Activated CD4-positive, CD25-positive, alpha-beta regulatory T cell (primary cell): ENCODE results near the gene GNB1.
A peak's percentile ranks its signal among the peaks of the same experiment; 100 is the strongest.
"Not testable (repeated sequence)": the region's sequence is repeated elsewhere in the genome, so short reads cannot be mapped to it uniquely, and the experiment has no call there.

Experiments
- DNase-seq, 4 experiments: peaks; one replicate each; lab custom pipeline; 2025; lab: John Stamatoyannopoulos, UW

The GNB1 gene

DNA sequence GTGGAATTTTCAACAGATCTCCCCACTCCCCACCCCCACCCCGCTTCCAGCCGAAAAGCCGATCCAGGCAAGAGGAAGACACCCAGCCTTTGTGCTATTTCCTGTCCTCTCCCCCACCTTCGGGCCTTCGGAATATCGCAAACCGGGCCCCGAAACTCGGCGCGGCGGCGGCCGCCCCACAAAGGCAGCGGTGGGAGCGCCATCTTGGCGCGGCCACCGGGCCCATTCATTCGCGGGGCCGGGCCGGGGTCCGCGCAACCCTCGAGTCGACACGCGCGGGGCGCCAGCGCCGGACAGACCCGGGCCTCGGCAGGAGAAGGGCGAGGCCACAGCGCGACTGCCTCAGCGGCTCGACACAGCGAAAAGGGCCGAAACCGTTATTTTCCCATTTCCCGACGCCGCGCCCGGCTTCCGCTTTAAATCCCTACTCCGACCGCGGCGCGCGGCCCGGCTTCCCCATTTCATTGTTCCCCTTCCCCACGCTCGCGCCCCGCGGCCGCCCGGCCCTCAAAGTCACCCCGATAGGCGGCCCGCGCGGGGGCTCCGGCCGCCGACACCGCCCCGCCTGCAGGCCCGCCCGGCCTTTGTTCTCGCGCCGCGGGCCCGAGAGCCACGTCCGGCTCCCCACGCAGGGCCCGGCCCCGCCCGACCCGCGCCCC is 911 bp downstream of the GNB1 start:
- DNase-seq: peak in 2 of 4 experiments; percentile 26 to 30

DNA sequence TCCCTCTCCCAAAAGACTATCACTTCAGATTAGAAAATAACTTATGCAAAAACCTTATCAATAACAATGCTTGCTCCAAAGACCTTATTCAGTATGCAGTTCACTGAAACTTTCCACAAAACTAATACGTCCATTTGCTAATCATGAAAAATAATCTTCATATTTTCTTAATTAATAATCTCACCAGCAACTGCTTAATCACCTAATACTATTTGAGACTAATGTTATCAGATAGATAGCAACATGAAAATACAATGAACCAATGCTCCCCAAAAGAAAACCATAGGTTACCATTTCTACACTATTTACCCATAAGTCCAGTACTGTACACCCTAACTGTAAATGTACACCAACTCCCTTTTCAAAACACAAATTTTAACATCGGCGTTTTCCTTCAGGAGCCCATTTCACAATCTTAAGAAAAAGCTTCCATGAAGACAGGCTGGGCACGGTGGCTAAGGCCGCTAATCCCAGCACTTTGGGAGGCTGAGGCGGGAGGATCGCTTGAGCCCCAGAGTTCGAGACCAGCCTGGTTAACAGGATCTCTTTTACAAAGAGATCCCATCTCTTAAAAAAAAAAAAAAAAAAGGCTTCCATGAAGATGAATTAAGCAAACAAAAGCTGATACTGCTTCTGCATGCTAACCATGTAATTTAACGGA is 1.7 kb downstream of the GNB1 start:
- DNase-seq: no peak

GRCh38 chr1:1883890-1884289 is 7.0 kb downstream of the GNB1 start:
- not testable (repeated sequence) for DNase-seq

GRCh38 chr1:1883092-1883873 is 7.6 kb downstream of the GNB1 start:
- no peak for DNase-seq

GRCh38 chr1:1881727-1882126 is 9.2 kb downstream of the GNB1 start:
- DNase-seq: no peak

DNA sequence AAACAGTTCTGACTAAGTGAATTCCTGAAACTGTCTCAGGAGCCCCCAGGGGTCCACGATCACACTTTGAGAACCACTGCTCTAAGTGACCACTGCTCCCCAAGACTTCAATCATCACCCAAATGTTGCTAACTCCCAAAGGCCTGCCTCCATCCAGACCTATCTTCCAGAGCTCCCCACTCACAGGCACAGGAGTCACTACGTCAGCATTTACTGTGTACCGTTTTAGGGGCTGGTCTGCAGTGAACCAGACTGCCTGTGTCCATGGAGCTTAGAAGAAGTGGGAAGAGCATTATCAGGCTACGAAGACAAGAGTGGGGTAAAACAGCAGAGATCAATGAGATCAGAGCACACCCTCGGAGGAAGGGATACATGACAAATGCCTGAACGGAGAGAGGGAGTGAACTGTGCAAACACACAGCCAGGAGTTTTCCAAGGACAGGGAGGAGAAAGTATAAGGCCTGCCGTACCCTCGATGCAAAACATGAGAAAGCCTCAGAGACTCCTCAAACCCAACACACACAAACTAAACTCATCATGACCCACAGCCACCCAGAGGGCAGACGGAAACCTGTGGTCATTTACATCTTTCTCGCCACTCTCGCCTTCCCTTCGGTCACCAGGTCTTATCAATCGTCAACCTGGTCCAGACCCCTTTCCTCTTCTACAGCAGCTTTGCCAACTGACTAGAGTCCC is 10.1 kb downstream of the GNB1 start:
- DNase-seq: no peak

DNA sequence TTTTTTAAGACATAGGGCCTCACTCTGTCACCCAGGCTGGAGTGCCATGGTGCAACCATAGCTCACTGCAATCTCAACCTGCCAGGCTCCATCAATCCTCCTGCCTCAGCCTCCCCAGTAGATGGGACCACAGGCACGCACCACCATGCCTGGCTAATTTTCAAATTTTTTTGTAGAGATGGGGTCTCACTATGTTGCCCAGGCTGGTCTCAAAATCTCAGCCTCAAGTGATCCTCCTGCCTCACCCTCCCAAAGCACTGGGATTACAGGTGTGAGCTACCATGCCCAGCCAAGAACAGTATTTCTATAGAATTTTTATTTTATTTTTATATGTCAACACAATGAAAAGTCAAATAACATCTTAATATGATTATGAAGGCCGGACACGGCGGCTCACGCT is 10.9 kb downstream of the GNB1 start:
- DNase-seq: no peak

GRCh38 chr1:1877865-1878436 is 12.9 kb downstream of the GNB1 start:
- DNase-seq: no peak

DNA sequence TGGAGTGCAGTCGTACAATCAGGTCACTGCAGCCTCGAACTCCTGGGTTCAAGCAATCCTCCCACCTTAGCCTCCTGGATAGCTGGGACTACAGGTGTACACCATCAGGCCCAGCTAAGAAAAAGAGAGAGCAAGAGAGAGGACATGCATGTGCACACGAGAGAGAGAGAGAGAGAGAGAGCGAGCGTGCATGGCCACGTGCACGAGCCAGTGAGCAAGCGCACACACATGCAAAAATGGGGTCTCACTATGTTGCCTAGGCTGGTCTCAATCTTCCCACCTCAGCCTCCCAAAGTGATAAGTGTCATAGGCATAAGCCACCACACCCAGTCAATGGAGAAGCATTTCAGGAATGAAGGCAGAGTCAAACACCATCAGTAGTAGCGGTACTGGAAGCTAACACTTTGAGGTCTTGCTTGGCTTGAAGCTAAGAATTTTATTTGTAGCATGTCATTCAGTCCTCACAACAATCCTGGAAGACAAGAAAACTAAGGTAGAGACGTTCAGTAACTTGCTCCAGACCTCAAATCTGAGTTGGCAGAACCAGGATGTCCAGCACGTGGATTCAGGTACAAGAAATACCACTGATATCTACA is 14.5 kb downstream of the GNB1 start:
- DNase-seq: no peak

- DNase-seq: no peak
These were observed 15.0 kb downstream of the GNB1 start for GRCh38 chr1:1875932-1876331.

- no peak for DNase-seq
These were observed 16.0 kb downstream of the GNB1 start for GRCh38 chr1:1874901-1875300.

DNA sequence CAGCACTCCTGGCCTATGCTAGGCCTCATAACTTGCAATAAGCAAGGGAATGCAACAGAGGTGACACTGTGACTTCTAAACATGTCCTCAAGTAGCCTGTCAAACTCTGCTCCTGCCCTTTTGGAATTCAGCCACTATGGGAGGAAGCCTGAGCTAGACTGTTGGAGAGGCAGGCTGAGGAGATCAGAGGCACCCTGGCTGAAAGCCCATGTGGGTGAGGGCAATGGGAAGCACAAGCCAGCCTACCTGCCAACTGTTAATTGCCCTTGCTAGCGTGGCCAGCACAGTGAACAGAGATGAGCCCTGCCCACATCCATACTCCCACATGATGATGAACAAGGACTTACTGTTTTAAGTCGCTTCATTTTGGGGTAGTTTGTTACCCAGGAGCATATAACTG is 17.7 kb downstream of the GNB1 start:
- no peak for DNase-seq

GRCh38 chr1:1872329-1872994 is 18.4 kb downstream of the GNB1 start:
- DNase-seq: no peak

DNA sequence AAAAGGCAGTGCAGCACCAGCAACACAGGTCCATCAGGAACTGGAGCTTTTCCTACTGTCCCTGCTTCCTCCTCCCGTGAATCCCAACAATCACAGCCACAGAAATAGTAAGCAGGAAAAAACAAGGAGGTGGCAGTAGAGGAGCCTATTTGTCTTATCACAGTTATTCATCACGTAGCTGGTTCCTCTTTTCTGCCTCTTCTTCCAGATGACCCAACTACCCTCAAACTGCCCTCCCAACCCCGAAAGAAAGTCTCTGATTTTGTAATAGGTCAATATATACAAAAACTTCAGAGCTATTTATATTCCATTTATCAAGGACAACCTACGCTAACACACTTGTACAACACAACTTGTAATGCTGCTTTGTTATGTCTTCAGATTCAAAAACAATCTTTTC is 21.4 kb downstream of the GNB1 start:
- DNase-seq: no peak

GRCh38 chr1:1867164-1867563 is 23.7 kb downstream of the GNB1 start:
- no peak for DNase-seq

GRCh38 chr1:1862905-1863547 is 27.9 kb downstream of the GNB1 start:
- no peak for DNase-seq

GRCh38 chr1:1861761-1862310 is 29.1 kb downstream of the GNB1 start:
- not testable (repeated sequence) for DNase-seq

DNA sequence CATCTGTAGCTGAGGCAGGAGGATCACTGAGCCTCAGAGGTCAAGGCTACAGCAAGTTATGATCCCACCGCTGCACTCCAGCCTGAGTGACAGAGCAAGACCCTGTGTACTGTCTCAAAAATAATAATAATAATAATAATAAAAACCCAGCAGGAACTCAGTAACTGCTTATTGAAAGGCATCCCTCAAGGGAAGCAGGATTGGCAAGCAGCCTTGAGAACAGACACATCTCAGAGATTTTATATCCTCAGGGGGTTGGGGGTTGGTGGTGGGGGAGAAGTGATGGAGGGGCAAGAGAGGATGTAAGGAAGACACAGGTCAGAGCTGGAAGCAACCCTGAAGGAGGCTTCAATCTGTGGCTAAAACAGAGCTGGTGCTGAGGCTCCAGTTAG is 29.6 kb downstream of the GNB1 start:
- no peak for DNase-seq

GRCh38 chr1:1859970-1860697 is 30.8 kb downstream of the GNB1 start:
- not testable (repeated sequence) for DNase-seq
